ENCODE results near the gene RAMP3.

GRCh38 chr7:45174328-45174610 lies 16.7 kb downstream of the RAMP3 start:
- TF ChIP-seq CTCF (conservative IDR thresholded peaks at IDR 0.05; ENCODE audit: low read depth, low read length) (no peak), EZH2phosphoT487 (IDR thresholded peaks at IDR 0.05; ENCODE audit: borderline replicate concordance, low read length) (no peak), EZH2 (IDR thresholded peaks at IDR 0.05; ENCODE audit: low read length, unreplicated experiment) (no peak)
